ENCODE data around the gene MORN2.

MORN2 gene

GRCh38 chr2:38925982-38926381 is 50.2 kb downstream of the MORN2 start:
- H3K36me3 ChIP-seq (replicated peaks; ENCODE audit: insufficient read depth, low read length): no peaks in the 10 kb centered on the region
- no peak overlapping the region for H3K27ac ChIP-seq (ENCODE audit: low read length)
- no peaks in the 10 kb centered on the region for H3K9me3 ChIP-seq (replicated peaks; ENCODE audit: insufficient read depth, low read length)
- H2AFZ ChIP-seq (ENCODE audit: low read length): no peak overlapping the region
- H4K20me1 ChIP-seq (ENCODE audit: insufficient read depth, low read length): no peaks in the 10 kb centered on the region
- no peaks in the 10 kb centered on the region for H3K9me2 ChIP-seq (replicated peaks; ENCODE audit: insufficient read depth, low read length)
- no peak overlapping the region for H3K9ac ChIP-seq (ENCODE audit: low read length)
- TF ChIP-seq CTCF (IDR thresholded peaks at IDR 0.05; ENCODE audit: low read length) (no peak), EZH2 (optimal IDR thresholded peaks at IDR 0.05; ENCODE audit: low read depth, low read length) (no peak), EZH2phosphoT487 (IDR thresholded peaks at IDR 0.05; ENCODE audit: low read length) (no peak)
- no peaks in the 10 kb centered on the region for H3K79me2 ChIP-seq (ENCODE audit: low read length)
- no peak overlapping the region for H3K4me3 ChIP-seq (ENCODE audit: low read length)
- H3F3A ChIP-seq (ENCODE audit: insufficient read depth, low read length): no peaks in the 10 kb centered on the region
- no peak for DNase-seq
- H3K4me2 ChIP-seq (ENCODE audit: low read depth, low read length): no peak overlapping the region
- H3K27me3 ChIP-seq (replicated peaks; ENCODE audit: insufficient read depth, low read length): no peaks in the 10 kb centered on the region
- H3K4me1 ChIP-seq (ENCODE audit: low read length): no peaks in the 10 kb centered on the region

- Histone ChIP-seq H3K36me3 (replicated peaks; ENCODE audit: insufficient read depth, low read length) (no peaks in the 10 kb centered on the region), H3F3A (ENCODE audit: insufficient read depth, low read length) (no peaks in the 10 kb centered on the region), H3K9me2 (replicated peaks; ENCODE audit: insufficient read depth, low read length) (no peaks in the 10 kb centered on the region), H3K9me3 (replicated peaks; ENCODE audit: insufficient read depth, low read length) (no peaks in the 10 kb centered on the region), H3K4me1 (ENCODE audit: low read length) (no peaks in the 10 kb centered on the region), H3K4me2 (ENCODE audit: low read depth, low read length) (no peak overlapping the region), H3K27me3 (replicated peaks; ENCODE audit: insufficient read depth, low read length) (no peaks in the 10 kb centered on the region), H3K9ac (ENCODE audit: low read length) (no peak overlapping the region), H3K27ac (ENCODE audit: low read length) (no peak overlapping the region), H4K20me1 (ENCODE audit: insufficient read depth, low read length) (no peaks in the 10 kb centered on the region), H3K79me2 (ENCODE audit: low read length) (no peaks in the 10 kb centered on the region), H3K4me3 (ENCODE audit: low read length) (no peak overlapping the region), H2AFZ (ENCODE audit: low read length) (no peak overlapping the region)
- TF ChIP-seq CTCF (IDR thresholded peaks at IDR 0.05; ENCODE audit: low read length) (no peak), EZH2phosphoT487 (IDR thresholded peaks at IDR 0.05; ENCODE audit: low read length) (no peak), EZH2 (optimal IDR thresholded peaks at IDR 0.05; ENCODE audit: low read depth, low read length) (no peak)
- no peak for DNase-seq
Measured at GRCh38 chr2:38930600-38930999, 54.8 kb downstream of the MORN2 start.
